Neural progenitor cell (in vitro differentiated cells): ENCODE data around the gene SOX11. TPM values are rescaled to one million over a fixed set of nuclear protein-coding genes. Genes with fewer than 3 reads are reported as not detected.

Source experiments
- DNase-seq: peaks from one replicate; pipeline ENCODE4 v3.0.0-alpha.2; 2016; ENCODE audit warnings: low spot score
- H2AFZ ChIP-seq: fragments of 200-600 bp; sonication (generic); replicated peaks from 2 replicates; pipeline ENCODE4 v1.6.1; 2016; ENCODE audit warnings: antibody characterized with exemption
- H3F3A ChIP-seq: fragments of 200-600 bp; sonication (generic); 2 replicates; pipeline ENCODE4 v1.6.1; 2016; ENCODE audit warnings: antibody characterized with exemption, low read depth
- H3K27ac ChIP-seq: fragments of 200-600 bp; sonication (generic); 2 replicates; pipeline ENCODE4 v1.5.1; 2016; ENCODE audit warnings: mild to moderate bottlenecking
- H3K27me3 ChIP-seq: fragments of 200-600 bp; sonication (generic); 2 replicates; pipeline ENCODE4 v1.6.1; 2016; ENCODE audit warnings: mild to moderate bottlenecking, moderate library complexity
- H3K36me3 ChIP-seq: fragments of 200-600 bp; sonication (generic); 2 replicates; pipeline ENCODE4 v1.5.1; 2016
- H3K4me1 ChIP-seq: fragments of 200-600 bp; sonication (generic); 2 replicates; pipeline ENCODE4 v1.6.1; 2016; ENCODE audit warnings: mixed run types
- H3K4me2 ChIP-seq: fragments of 200-600 bp; sonication (generic); 2 replicates; pipeline ENCODE4 v1.6.1; 2016
- H3K4me3 ChIP-seq: fragments of 200-600 bp; sonication (generic); 2 replicates; pipeline ENCODE4 v1.5.1; 2016
- H3K79me2 ChIP-seq: fragments of 200-600 bp; sonication (generic); 2 replicates; pipeline ENCODE4 v1.6.1; 2016; ENCODE audit warnings: low read depth
- H3K9ac ChIP-seq: fragments of 200-600 bp; sonication (generic); 2 replicates; pipeline ENCODE4 v1.6.1; 2016
- H3K9me3 ChIP-seq: fragments of 200-600 bp; sonication (generic); 2 replicates; pipeline ENCODE4 v1.5.1; 2016; ENCODE audit warnings: low read depth
- H4K20me1 ChIP-seq: fragments of 200-600 bp; sonication (generic); 2 replicates; pipeline ENCODE4 v1.6.1; 2016; ENCODE audit warnings: low read depth
- H3K27ac Mint-ChIP-seq: 3 replicates; pipeline ENCODE4 v1.8.0; 2021; ENCODE audit warnings: mixed read lengths
- H3K27me3 Mint-ChIP-seq: 2 replicates; pipeline ENCODE4 v1.8.0; 2022; ENCODE audit warnings: low read depth, mild to moderate bottlenecking, inconsistent platforms, moderate library complexity, mixed read lengths; ENCODE audit not compliant: insufficient read depth
- H3K36me3 Mint-ChIP-seq: 3 replicates; pipeline ENCODE4 v1.8.0; 2021; ENCODE audit warnings: mixed read lengths
- H3K4me1 Mint-ChIP-seq: 3 replicates; pipeline ENCODE4 v1.8.0; 2021; ENCODE audit warnings: mixed read lengths
- H3K4me3 Mint-ChIP-seq: 3 replicates; pipeline ENCODE4 v1.8.0; 2021; ENCODE audit warnings: mild to moderate bottlenecking, moderate library complexity, mixed read lengths
- H3K9me3 Mint-ChIP-seq: 3 replicates; pipeline ENCODE4 v1.8.0; 2020; ENCODE audit warnings: mixed read lengths
- EZH2 ChIP-seq: fragments of 200-600 bp; sonication (generic); IDR thresholded peaks from 2 replicates; pipeline ENCODE4 v1.6.1; 2017; ENCODE audit warnings: antibody characterized with exemption, mild to moderate bottlenecking, moderate library complexity
- EZH2phosphoT487 ChIP-seq: fragments of 200-600 bp; sonication (generic); IDR thresholded peaks from 2 replicates; pipeline ENCODE4 v1.6.1; 2017; ENCODE audit warnings: antibody characterized with exemption
- total RNA-seq: library from RNA; depleted of rRNA; stranded (reverse); fragments of >200 nt; gene quantifications from 2 replicates; pipeline ENCODE4 v1.2.3, GENCODE V29; 2015; ENCODE audit warnings: low replicate concordance
- TF ChIP-seq, protein P1 (sequence below): fragments of 200-600 bp; sonication (generic); IDR thresholded peaks from 2 replicates; pipeline ENCODE4 v1.5.1; 2017; ENCODE audit warnings: antibody characterized with exemption, mild to moderate bottlenecking

The SOX11 gene
- total RNA-seq, 1 donor from 2014 or later = 176 TPM

DNA sequence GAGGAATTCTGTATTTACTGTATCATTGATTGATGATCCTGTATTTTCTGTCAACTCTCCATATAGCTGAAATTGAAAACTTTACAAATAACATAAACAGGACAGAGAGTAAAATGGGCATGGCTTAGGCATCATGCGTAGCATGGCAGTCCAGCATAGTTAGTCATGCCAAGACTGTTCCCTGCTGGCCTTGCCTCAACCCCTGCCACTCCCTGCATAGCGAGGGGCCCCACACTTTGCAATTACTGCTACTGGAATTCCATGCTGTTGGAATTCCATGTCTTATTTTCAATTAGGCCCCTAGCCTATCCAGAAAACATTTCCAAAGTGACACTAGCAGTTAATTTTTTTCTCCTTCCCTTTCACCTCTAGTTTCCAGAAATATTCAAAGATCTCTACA is 15.1 kb upstream of the SOX11 start:
- peaks cover 19% of the 10 kb centered on the region for H3K4me1 Mint-ChIP-seq
- H3K9ac ChIP-seq = no peak overlapping the region

DNA sequence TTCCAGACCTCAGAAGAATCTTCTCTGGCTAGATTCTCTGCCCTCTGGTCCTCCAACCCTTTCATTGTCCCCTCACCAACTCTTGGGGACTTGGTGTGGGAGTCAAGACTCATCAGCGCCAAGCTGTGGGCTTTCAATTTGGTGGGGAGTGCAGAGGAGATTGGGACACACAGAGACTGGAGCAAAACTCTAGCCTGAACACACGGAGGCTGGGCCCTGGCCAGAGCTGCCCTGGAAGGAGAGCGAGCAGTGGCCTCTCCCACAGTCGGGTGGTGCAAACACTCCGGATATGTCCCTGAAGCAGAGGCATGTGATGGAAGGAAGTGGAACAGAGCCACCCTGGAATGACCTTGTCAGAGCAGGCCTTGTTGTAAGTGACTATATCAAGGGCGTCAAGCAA is 8.7 kb upstream of the SOX11 start:
- no peak for DNase-seq
- Mint-ChIP-seq H3K9me3 (peaks cover 10% of the 10 kb centered on the region), H3K27me3 (no peaks in the 10 kb centered on the region), H3K27ac (no peak overlapping the region), H3K4me3 (no peak overlapping the region), H3K4me1 (peaks cover 14% of the 10 kb centered on the region), H3K36me3 (peaks cover 35% of the 10 kb centered on the region)
- Histone ChIP-seq H3K27ac (no peak overlapping the region), H3K9me3 (no peaks in the 10 kb centered on the region), H3F3A (no peaks in the 10 kb centered on the region), H3K27me3 (no peaks in the 10 kb centered on the region), H3K4me2 (no peak overlapping the region), H3K36me3 (no peaks in the 10 kb centered on the region), H3K9ac (no peak overlapping the region), H3K4me1 (peaks cover 7% of the 10 kb centered on the region), H2AFZ (no peak overlapping the region), H4K20me1 (no peaks in the 10 kb centered on the region), H3K79me2 (peaks cover 17% of the 10 kb centered on the region), H3K4me3 (no peak overlapping the region)
- TF ChIP-seq, protein P1, sequence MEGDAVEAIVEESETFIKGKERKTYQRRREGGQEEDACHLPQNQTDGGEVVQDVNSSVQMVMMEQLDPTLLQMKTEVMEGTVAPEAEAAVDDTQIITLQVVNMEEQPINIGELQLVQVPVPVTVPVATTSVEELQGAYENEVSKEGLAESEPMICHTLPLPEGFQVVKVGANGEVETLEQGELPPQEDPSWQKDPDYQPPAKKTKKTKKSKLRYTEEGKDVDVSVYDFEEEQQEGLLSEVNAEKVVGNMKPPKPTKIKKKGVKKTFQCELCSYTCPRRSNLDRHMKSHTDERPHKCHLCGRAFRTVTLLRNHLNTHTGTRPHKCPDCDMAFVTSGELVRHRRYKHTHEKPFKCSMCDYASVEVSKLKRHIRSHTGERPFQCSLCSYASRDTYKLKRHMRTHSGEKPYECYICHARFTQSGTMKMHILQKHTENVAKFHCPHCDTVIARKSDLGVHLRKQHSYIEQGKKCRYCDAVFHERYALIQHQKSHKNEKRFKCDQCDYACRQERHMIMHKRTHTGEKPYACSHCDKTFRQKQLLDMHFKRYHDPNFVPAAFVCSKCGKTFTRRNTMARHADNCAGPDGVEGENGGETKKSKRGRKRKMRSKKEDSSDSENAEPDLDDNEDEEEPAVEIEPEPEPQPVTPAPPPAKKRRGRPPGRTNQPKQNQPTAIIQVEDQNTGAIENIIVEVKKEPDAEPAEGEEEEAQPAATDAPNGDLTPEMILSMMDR = no peak
- no peak for TF ChIP-seq EZH2
- TF ChIP-seq EZH2phosphoT487 = no peak

More for the DNA sequence above, 15.1 kb upstream of the SOX11 start:
- Mint-ChIP-seq H3K27me3 (peaks cover 9% of the 10 kb centered on the region), H3K27ac (no peak overlapping the region), H3K9me3 (peaks cover 10% of the 10 kb centered on the region), H3K4me3 (no peak overlapping the region), H3K36me3 (peaks cover 22% of the 10 kb centered on the region)
- Histone ChIP-seq H3K4me3 (no peak overlapping the region), H3F3A (peaks cover 10% of the 10 kb centered on the region), H2AFZ (no peak overlapping the region), H3K36me3 (no peaks in the 10 kb centered on the region), H3K27me3 (peaks cover 38% of the 10 kb centered on the region), H3K4me2 (no peak overlapping the region), H3K79me2 (no peaks in the 10 kb centered on the region), H3K9me3 (no peaks in the 10 kb centered on the region), H3K27ac (no peak overlapping the region), H4K20me1 (no peaks in the 10 kb centered on the region), H3K4me1 (peaks cover 12% of the 10 kb centered on the region)
- no peak for DNase-seq
- TF ChIP-seq, protein P1 = no peak
- TF ChIP-seq EZH2phosphoT487 (no peak), EZH2 (no peak)

DNA sequence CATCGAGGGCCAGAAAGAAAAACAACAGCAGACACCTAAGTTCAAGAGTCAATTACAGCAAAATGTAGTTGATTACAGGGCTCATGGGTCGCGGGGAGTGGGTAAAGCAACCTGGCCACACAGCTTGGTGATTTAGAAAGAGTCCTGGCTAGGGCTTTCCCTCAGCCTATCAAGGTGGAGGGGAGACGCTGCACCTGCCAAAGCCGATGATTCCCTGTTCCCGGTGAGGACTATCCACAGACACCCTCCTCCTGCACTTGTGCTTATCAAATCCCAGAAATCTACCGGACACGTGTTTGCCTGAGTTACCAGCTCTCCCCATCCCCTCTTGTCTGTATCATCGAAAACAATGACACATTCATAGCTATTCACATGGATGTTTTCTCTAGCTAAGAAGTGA is 7.0 kb upstream of the SOX11 start:
- Mint-ChIP-seq H3K27ac (no peak overlapping the region), H3K4me3 (no peak overlapping the region), H3K9me3 (peaks cover 8% of the 10 kb centered on the region), H3K36me3 (peaks cover 31% of the 10 kb centered on the region), H3K4me1 (peaks cover 27% of the 10 kb centered on the region), H3K27me3 (no peaks in the 10 kb centered on the region)
- Histone ChIP-seq H3K4me3 (no peak overlapping the region), H2AFZ (no peak overlapping the region), H3K27me3 (no peaks in the 10 kb centered on the region), H3K79me2 (peaks cover 34% of the 10 kb centered on the region), H4K20me1 (no peaks in the 10 kb centered on the region), H3K27ac (no peak overlapping the region), H3K36me3 (no peaks in the 10 kb centered on the region), H3K9me3 (no peaks in the 10 kb centered on the region), H3K4me2 (no peak overlapping the region), H3K4me1 (peaks cover 15% of the 10 kb centered on the region), H3F3A (no peaks in the 10 kb centered on the region), H3K9ac (no peak overlapping the region)
- TF ChIP-seq, protein P1 = no peak
- TF ChIP-seq EZH2phosphoT487 = no peak
- DNase-seq = no peak
